Heart right ventricle (tissue), 16 donors: ENCODE data around the gene CNPY1. TPM values are rescaled to one million over a fixed set of nuclear protein-coding genes. Genes with fewer than 3 reads are reported as not detected.
A peak's percentile ranks its signal among the peaks of the same experiment; 100 is the strongest.

Experiments used
- ATAC-seq, 8 donors: fragments of 200-7000 bp; cut with Tn5 transposase; one replicate each; pipeline ENCODE4 v1.9.1; 2020; ENCODE audit warnings: mild to moderate bottlenecking in 8 of 8, moderate library complexity in 8 of 8, moderate number of reproducible peaks in 1 of 8
- DNase-seq, 2 donors: peaks; one replicate each; pipeline ENCODE4 v3.0.0-alpha.2; 2020
- H3K27ac ChIP-seq, 10 donors: fragments of 200-600 bp; sonication (generic) in 2 of 10; one replicate each; pipeline versions ENCODE4 v1.5.0 to v1.8.0; 2020 to 2022; ENCODE audit warnings: mild to moderate bottlenecking in 3 of 10
- H3K27me3 ChIP-seq, 7 donors: fragments of 200-600 bp; one replicate each; pipeline ENCODE4 v1.8.0; 2021 to 2022; ENCODE audit warnings: mild to moderate bottlenecking in 2 of 7
- H3K36me3 ChIP-seq, 9 donors: fragments of 200-600 bp; sonication (generic) in 1 of 9; one replicate each; pipeline versions ENCODE4 v1.5.0 to v1.8.0; 2020 to 2022; ENCODE audit warnings: mild to moderate bottlenecking in 2 of 9
- H3K4me1 ChIP-seq, 9 donors: fragments of 200-600 bp; sonication (generic) in 1 of 9; one replicate each; pipeline versions ENCODE4 v1.5.0 to v1.8.0; 2020 to 2022; ENCODE audit warnings: mild to moderate bottlenecking in 4 of 9
- H3K4me3 ChIP-seq, 10 donors: fragments of 200-600 bp; sonication (generic) in 2 of 10; one replicate each; pipeline versions ENCODE4 v1.5.0 to v1.8.0; 2020 to 2022; ENCODE audit warnings: mild to moderate bottlenecking in 7 of 10, moderate library complexity in 2 of 10
- H3K9me3 ChIP-seq, 11 donors: fragments of 200-600 bp in 10 of 11; sonication (generic) in 2 of 11; one replicate each; pipeline versions ENCODE4 v1.5.0 to v1.8.0; 2013 to 2022; ENCODE audit warnings: mild to moderate bottlenecking in 2 of 11, control low read depth in 1 of 11, moderate library complexity in 1 of 11
- WGBS, 2 donors: extraction: QIAGEN DNeasy Blood & Tissue Kit; methylation state at CpG; one replicate each; pipeline ENCODE4 v1.1.7; 2013; ENCODE audit warnings: inconsistent platforms in 1 of 2; 5-methylcytosine and 5-hydroxymethylcytosine counted together
- intact Hi-C, 10 donors: fragments of 100-400 bp; cut with DNase I; formaldehyde crosslinking; loops; one replicate each; pipeline versions ENCODE4 v1.11.1 to v1.14.2; 2022
- polyA plus RNA-seq, 2 donors: library from polyadenylated mRNA; stranded (reverse); fragments of 200-250 nt; gene quantifications; one replicate each; pipeline ENCODE4 v1.2.3, GENCODE V29; 2013
- total RNA-seq, 10 donors: library from RNA; stranded (reverse); fragmentation: NEBNext Ultra II Directional in 3 of 10; extraction: Animal tissue kit (Norgen Biotek cat#: 25700) in 3 of 10; gene quantifications; one replicate each; pipeline versions ENCODE4 v1.2.1 to v1.2.4, GENCODE V29; 2021 to 2023
- TF ChIP-seq, protein P1 (sequence below), 9 donors: fragments of 200-600 bp; sonication (generic) in 2 of 9; IDR thresholded peaks; one replicate each; pipeline versions ENCODE4 v1.5.0 to v1.8.0; 2021 to 2022; ENCODE audit warnings: antibody characterized with exemption in 9 of 9, mild to moderate bottlenecking in 5 of 9, moderate library complexity in 1 of 9
- donor health status: Arrhythmogenic right ventricular cardiomyopathy.
- donor health status: ischemic (EF 13 %, LVEDD 7.1; RV severe dilation, severe dysfunction).
- donor health status: healthy with polysubstance abuse.
- donor health status: DM: no; HTN: yes; CAD: no.
- donor health status: DM: no; HTN: no; CAD: no.
- donor health status: ischemic (EF 25% LVEDD 6.9; RV normal size, moderate dysfunction).
- donor health status: ischemic (EF 25% LVEDD 5.7; RV mildly dilated, moderate dysfunction).
- donor health status: healthy.
- donor health status: DM: yes; HTN: yes; CAD: no.
- donor health status: Ischemic cardiomyopathy.
- donor health status: ischemic (EF 35%, LVEDD 5.7; RV mildly dilated, moderate dysfunction).
- donor health status: nonischemic (EF 11% LVEDD 7.7; RV severe dilation, severe dysfunction).
- donor health status: DM: yes; HTN: yes; CAD: no.
- donor health status: PGD.
- donor health status: ischemic (EF 29% LVEDD 5.4; RV normal size, mild dysfunction).
- donor health status: nonischemic (EF 23%, LVEDD 6.1; RV moderate dilation, normal function).

CNPY1 gene
- total and polyA plus RNA-seq, 12 donors = not detected

DNA sequence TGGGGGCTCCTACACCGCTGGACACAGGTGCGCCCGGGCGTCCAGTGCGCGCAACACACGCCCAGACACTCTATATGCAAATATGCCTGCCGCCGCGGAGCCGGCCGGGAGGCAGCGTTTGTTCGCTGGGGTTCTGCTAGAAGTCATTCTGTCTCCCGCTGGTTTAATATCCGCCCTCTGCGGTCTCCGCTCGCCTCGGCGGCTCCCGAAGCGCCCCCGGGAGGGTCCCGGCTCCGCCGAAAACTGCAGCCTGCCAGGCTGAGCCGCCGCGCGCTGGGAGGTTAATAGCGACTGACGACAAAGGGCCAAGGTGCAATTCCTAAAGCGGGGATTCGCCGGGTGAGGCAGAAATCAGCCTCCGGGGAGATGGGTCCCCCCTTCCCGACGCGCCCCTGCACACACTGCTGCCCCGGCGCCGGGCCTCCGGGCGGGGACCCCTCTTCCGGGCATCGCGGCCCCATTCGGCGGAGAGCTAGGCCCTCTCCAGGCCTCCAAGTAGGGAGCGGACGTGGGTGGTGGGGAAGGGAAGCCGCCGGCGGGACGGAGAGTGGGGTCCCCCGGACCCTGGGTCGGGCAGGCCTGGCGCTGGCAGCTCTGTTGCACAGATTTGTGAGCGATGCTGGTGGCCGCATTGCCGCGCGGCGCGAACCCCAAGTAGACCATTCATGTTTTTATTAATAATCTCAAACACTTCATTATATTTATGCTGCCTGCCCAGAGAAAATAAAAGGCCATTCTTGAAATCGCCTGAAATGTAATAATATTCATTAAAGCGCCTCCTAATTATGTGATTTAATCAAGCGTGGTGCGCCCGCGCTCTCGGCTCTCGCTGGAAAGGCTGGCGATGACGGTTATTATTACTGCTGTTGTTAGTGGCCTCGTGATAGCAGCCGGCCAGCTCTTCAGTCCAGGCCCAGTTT lies 79.3 kb downstream of the CNPY1 start:
- TF ChIP-seq, protein P1, sequence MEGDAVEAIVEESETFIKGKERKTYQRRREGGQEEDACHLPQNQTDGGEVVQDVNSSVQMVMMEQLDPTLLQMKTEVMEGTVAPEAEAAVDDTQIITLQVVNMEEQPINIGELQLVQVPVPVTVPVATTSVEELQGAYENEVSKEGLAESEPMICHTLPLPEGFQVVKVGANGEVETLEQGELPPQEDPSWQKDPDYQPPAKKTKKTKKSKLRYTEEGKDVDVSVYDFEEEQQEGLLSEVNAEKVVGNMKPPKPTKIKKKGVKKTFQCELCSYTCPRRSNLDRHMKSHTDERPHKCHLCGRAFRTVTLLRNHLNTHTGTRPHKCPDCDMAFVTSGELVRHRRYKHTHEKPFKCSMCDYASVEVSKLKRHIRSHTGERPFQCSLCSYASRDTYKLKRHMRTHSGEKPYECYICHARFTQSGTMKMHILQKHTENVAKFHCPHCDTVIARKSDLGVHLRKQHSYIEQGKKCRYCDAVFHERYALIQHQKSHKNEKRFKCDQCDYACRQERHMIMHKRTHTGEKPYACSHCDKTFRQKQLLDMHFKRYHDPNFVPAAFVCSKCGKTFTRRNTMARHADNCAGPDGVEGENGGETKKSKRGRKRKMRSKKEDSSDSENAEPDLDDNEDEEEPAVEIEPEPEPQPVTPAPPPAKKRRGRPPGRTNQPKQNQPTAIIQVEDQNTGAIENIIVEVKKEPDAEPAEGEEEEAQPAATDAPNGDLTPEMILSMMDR (IDR thresholded peaks at IDR 0.05) = no peak
- Histone ChIP-seq H3K9me3 (no peaks in the 10 kb centered on the region), H3K36me3 (no peaks in the 10 kb centered on the region), H3K4me1 (peaks cover 6 to 36% (median 27%) of the 10 kb centered on the region in 9 donors), H3K27ac (no peak overlapping the region), H3K4me3 (peak overlapping the region in 4 of 10 donors; percentile 16 to 27 (median 25)), H3K27me3 (peaks cover 81 to 100% (median 100%) of the 10 kb centered on the region in 7 donors)
- ATAC-seq (peak in 3 of 8 donors; percentile 20 to 33 (median 29)), DNase-seq (no peak)
- intact Hi-C loops = no loop called here
- WGBS, 2 donors = 3% methylated on average over 78 of the region's 78 CpGs

DNA sequence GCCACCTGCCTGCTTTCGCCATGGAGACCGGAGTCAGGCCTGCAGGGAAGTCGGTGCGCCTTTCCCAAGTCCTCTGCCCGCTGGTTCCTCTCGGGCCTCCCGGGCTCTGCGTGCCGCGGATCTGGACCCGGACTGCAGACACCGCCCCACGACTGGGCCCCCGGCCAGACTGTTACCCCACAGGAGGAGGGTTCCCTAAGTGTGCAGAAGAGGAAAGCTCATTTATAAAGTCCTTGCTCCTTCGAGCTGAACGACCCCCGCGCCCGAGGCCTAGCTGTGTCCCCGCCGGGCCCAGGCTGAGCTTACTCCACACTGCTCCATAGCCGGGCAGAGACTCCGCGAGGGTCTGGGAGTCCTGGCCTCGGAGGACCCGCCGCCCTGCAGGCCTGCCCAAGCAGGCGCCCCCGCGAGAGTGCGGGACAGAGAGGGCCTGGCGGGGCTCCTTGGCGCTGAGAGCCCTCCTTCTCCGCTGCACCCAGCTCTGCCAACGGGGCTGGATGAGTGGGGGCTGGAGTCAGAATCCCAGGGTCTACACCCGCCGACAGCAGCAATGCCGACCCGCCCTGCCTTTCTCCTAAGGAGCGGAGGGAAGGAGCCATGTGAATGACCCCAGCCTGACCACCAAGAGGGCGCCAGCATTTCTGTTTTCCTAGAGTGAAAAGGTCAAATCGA lies 80.1 kb downstream of the CNPY1 start:
- ATAC-seq (peak in 1 of 8 donors; percentile 45), DNase-seq (no peak)
- intact Hi-C loops = no loop called here
- peaks cover 84 to 100% (median 100%) of the 10 kb centered on the region in 7 donors for H3K27me3 ChIP-seq
- H3K36me3 ChIP-seq = no peaks in the 10 kb centered on the region
- TF ChIP-seq, protein P1 (IDR thresholded peaks at IDR 0.05) = no peak
- H3K4me1 ChIP-seq = peaks cover 6 to 36% (median 27%) of the 10 kb centered on the region in 9 donors
- peak overlapping the region in 2 of 10 donors; percentile 16 to 26 for H3K4me3 ChIP-seq
- H3K9me3 ChIP-seq = no peaks in the 10 kb centered on the region
- 2 to 6% methylated on average over 41 to 42 of the region's 42 CpGs for WGBS, 2 donors
- no peak overlapping the region for H3K27ac ChIP-seq

DNA sequence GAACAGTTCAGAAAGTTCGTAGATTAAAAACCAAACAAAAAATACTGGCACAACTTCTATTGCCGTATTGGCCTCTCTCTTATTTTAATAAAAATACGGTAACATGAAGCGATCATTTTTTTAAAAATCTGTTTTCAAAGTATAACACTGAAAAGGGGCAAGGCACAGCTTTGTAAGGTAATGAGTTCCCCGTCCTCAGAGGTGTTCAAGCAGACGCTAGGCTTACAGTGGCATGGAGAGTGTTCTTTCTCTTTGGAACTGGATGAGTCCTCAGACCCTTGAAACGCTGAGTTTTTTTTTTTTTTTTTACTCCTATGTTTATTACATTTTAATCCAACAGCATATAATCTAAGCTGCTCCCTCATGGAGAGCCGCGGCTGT lies 80.6 kb downstream of the CNPY1 start:
- WGBS, 2 donors = 11 to 13% methylated on average over 9 of the region's 9 CpGs
- peaks cover 83 to 100% (median 100%) of the 10 kb centered on the region in 7 donors for H3K27me3 ChIP-seq
- H3K36me3 ChIP-seq = no peaks in the 10 kb centered on the region
- H3K4me1 ChIP-seq = peaks cover 6 to 36% (median 27%) of the 10 kb centered on the region in 9 donors
- no peak overlapping the region for H3K27ac ChIP-seq
- intact Hi-C loops = no loop called here
- no peaks in the 10 kb centered on the region for H3K9me3 ChIP-seq
- TF ChIP-seq, protein P1 (IDR thresholded peaks at IDR 0.05) = no peak
- no peak for ATAC-seq
- H3K4me3 ChIP-seq = no peak overlapping the region
- DNase-seq = no peak

DNA sequence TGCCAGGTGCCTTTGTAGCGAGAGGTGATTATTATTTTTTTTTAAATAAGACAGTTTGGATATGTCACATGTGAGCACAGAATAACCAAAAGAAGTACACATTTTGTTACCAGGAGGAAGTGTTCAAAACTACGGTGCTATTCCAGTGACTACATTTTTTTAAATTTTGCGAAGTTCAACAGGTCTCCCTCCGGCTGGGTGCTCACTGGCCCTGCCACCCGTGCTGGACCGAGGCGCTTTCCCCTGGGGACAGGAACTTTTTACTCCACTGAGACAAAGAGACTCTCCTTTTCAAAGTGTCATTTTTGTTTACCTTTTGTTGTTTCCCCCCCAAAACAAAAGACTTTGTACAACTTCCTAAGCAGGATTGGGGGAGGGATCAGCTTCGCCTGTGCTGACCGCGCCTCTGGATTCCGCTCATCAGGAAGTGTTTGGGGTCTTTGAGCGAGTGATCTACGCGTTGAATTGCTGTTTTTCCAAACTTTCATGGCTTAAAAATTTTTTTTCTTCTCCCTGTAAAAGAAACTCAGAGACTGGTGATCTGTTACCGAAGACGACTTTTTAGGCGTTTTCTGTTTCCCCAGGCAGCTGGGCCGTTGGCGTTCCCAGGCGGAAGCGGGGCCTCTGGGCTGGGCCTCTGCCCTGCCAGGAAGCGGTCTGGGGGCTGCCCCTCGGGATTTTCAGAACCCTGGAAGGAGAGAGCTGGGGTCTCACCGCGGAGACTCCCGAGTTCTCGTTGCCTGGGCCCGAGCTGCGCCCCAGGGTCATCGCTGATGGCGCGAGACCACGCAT lies 81.2 kb downstream of the CNPY1 start:
- no peaks in the 10 kb centered on the region for H3K36me3 ChIP-seq
- DNase-seq (no peak), ATAC-seq (no peak)
- peaks cover 84 to 100% (median 100%) of the 10 kb centered on the region in 7 donors for H3K27me3 ChIP-seq
- H3K27ac ChIP-seq = no peak overlapping the region
- TF ChIP-seq, protein P1 (IDR thresholded peaks at IDR 0.05) = no peak
- H3K4me1 ChIP-seq = peaks cover 6 to 36% (median 27%) of the 10 kb centered on the region in 9 donors
- intact Hi-C loops = no loop called here
- H3K4me3 ChIP-seq = no peak overlapping the region
- H3K9me3 ChIP-seq = no peaks in the 10 kb centered on the region
- 5 to 7% methylated on average over 33 of the region's 33 CpGs for WGBS, 2 donors
